HEK293 (cell line): ENCODE measurements around the gene CDCA7.

Experiments used
- SP2 ChIP-seq: fragments of 450-650 bp; formaldehyde crosslinking; IDR thresholded peaks from 2 replicates; pipeline ENCODE4 v1.5.1; 2016; ENCODE audit warnings: missing biosample characterization, missing genetic modification characterization
- TCF7L2 ChIP-seq: IDR thresholded peaks from 2 replicates; pipeline ENCODE4 v1.6.1; 2011; ENCODE audit warnings: low read depth, mild to moderate bottlenecking, inconsistent platforms, low read length, moderate library complexity, borderline replicate concordance
- YY1 ChIP-seq: fragments of 450-650 bp; formaldehyde crosslinking; IDR thresholded peaks from 2 replicates; pipeline ENCODE4 v1.5.1; 2018; ENCODE audit warnings: missing biosample characterization, missing genetic modification characterization
- ZFP41 ChIP-seq: fragments of 450-650 bp; formaldehyde crosslinking; IDR thresholded peaks from 2 replicates; pipeline ENCODE4 v1.5.1; 2016; ENCODE audit warnings: missing biosample characterization, missing genetic modification characterization, borderline replicate concordance
- ZNF114 ChIP-seq: fragments of 450-650 bp; formaldehyde crosslinking; IDR thresholded peaks from 2 replicates; pipeline ENCODE4 v1.5.0; 2017; ENCODE audit warnings: missing biosample characterization, missing genetic modification characterization
- ZNF146 ChIP-seq: fragments of 450-650 bp; formaldehyde crosslinking; IDR thresholded peaks from 2 replicates; pipeline ENCODE4 v1.5.1; 2016; ENCODE audit warnings: missing biosample characterization, missing genetic modification characterization
- ZNF473 ChIP-seq: fragments of 450-650 bp; formaldehyde crosslinking; IDR thresholded peaks from 2 replicates; pipeline ENCODE4 v1.5.1; 2017; ENCODE audit warnings: missing biosample characterization, missing genetic modification characterization
- ZNF660 ChIP-seq: fragments of 450-650 bp; IDR thresholded peaks from 2 replicates; pipeline ENCODE4 v1.5.1; 2018; ENCODE audit warnings: missing biosample characterization, mild to moderate bottlenecking, missing genetic modification characterization
- ZNF776 ChIP-seq: fragments of 450-650 bp; formaldehyde crosslinking; IDR thresholded peaks from 2 replicates; pipeline ENCODE4 v1.5.0; 2017; ENCODE audit warnings: missing biosample characterization, missing genetic modification characterization, borderline replicate concordance
- TF ChIP-seq, protein P1 (sequence below): fragments of 450-650 bp; formaldehyde crosslinking; IDR thresholded peaks from 2 replicates; pipeline ENCODE4 v1.5.1; 2016; ENCODE audit warnings: missing biosample characterization, missing genetic modification characterization
- TF ChIP-seq, protein P2 (sequence below): fragments of 450-650 bp; formaldehyde crosslinking; IDR thresholded peaks from 2 replicates; pipeline ENCODE4 v1.5.0; 2017; ENCODE audit warnings: missing biosample characterization, missing genetic modification characterization, borderline replicate concordance
- TF ChIP-seq, protein P3 (sequence below): fragments of 450-650 bp; formaldehyde crosslinking; IDR thresholded peaks from 2 replicates; pipeline ENCODE4 v1.5.1; 2016; ENCODE audit warnings: missing biosample characterization, missing genetic modification characterization
- TF ChIP-seq, protein P4 (sequence below): fragments of 450-650 bp; formaldehyde crosslinking; IDR thresholded peaks from 2 replicates; pipeline ENCODE4 v1.5.1; 2016; ENCODE audit warnings: missing biosample characterization, missing genetic modification characterization

DNA sequence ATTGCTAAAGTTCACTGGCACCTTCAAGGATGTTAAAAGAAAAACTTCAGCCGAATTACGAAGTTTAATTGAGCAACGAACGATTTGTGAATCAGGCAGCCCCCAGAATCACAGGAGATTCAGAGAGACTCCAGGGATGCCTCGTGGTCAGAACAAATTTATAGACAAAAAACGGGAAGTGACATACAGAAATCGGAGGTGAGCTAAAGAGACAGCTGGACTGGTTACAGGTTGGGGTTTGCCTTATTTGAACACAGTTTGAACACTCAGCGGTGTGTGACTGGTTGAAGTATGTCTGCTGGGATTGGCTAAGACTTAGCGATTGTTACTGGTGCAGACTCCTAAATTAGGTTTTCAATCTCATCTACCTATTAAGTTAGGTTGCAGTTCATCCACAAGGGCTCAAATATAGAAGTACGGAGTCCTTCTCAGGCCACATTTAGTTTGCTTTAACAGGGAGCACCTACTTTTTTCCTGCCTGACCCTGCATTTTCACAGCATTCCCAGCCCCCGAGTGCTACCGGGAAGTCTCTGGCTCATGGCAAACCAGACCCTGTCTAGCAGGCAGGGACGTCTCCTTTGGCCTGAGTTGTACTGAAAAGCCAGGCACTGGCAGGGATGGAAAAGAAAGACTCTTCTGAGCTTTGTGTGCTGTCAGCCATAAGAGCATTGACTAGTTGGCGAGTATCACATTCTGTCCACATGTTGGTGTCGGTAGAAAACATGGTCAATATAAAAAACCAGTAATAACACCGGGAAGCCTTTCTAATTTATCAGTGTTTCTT lies 41.1 kb downstream of the CDCA7 start:
- TF ChIP-seq, protein P1, sequence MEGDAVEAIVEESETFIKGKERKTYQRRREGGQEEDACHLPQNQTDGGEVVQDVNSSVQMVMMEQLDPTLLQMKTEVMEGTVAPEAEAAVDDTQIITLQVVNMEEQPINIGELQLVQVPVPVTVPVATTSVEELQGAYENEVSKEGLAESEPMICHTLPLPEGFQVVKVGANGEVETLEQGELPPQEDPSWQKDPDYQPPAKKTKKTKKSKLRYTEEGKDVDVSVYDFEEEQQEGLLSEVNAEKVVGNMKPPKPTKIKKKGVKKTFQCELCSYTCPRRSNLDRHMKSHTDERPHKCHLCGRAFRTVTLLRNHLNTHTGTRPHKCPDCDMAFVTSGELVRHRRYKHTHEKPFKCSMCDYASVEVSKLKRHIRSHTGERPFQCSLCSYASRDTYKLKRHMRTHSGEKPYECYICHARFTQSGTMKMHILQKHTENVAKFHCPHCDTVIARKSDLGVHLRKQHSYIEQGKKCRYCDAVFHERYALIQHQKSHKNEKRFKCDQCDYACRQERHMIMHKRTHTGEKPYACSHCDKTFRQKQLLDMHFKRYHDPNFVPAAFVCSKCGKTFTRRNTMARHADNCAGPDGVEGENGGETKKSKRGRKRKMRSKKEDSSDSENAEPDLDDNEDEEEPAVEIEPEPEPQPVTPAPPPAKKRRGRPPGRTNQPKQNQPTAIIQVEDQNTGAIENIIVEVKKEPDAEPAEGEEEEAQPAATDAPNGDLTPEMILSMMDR (tag by site-specific recombination), result no peak
- TF ChIP-seq, protein P2, sequence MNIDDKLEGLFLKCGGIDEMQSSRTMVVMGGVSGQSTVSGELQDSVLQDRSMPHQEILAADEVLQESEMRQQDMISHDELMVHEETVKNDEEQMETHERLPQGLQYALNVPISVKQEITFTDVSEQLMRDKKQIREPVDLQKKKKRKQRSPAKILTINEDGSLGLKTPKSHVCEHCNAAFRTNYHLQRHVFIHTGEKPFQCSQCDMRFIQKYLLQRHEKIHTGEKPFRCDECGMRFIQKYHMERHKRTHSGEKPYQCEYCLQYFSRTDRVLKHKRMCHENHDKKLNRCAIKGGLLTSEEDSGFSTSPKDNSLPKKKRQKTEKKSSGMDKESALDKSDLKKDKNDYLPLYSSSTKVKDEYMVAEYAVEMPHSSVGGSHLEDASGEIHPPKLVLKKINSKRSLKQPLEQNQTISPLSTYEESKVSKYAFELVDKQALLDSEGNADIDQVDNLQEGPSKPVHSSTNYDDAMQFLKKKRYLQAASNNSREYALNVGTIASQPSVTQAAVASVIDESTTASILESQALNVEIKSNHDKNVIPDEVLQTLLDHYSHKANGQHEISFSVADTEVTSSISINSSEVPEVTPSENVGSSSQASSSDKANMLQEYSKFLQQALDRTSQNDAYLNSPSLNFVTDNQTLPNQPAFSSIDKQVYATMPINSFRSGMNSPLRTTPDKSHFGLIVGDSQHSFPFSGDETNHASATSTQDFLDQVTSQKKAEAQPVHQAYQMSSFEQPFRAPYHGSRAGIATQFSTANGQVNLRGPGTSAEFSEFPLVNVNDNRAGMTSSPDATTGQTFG (tag by site-specific recombination), result no peak
- TF ChIP-seq ZFP41 (tag by site-specific recombination) (no peak), ZNF776 (tag by site-specific recombination) (no peak), ZNF473 (tag by site-specific recombination) (no peak), SP2 (tag by site-specific recombination) (no peak), ZNF114 (tag by site-specific recombination) (no peak), TCF7L2 (no peak), ZNF660 (tag by site-specific recombination) (no peak), YY1 (tag by site-specific recombination) (no peak), ZNF146 (no peak)
- TF ChIP-seq, protein P3, sequence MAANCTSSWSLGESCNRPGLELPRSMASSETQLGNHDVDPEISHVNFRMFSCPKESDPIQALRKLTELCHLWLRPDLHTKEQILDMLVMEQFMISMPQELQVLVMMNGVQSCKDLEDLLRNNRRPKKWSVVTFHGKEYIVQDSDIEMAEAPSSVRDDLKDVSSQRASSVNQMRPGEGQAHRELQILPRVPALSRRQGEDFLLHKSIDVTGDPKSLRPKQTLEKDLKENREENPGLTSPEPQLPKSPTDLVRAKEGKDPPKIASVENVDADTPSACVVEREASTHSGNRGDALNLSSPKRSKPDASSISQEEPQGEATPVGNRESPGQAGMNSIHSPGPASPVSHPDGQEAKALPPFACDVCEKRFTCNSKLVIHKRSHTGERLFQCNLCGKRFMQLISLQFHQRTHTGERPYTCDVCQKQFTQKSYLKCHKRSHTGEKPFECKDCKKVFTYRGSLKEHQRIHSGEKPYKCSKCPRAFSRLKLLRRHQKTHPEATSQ (tag by site-specific recombination), result no peak
- TF ChIP-seq, protein P4, sequence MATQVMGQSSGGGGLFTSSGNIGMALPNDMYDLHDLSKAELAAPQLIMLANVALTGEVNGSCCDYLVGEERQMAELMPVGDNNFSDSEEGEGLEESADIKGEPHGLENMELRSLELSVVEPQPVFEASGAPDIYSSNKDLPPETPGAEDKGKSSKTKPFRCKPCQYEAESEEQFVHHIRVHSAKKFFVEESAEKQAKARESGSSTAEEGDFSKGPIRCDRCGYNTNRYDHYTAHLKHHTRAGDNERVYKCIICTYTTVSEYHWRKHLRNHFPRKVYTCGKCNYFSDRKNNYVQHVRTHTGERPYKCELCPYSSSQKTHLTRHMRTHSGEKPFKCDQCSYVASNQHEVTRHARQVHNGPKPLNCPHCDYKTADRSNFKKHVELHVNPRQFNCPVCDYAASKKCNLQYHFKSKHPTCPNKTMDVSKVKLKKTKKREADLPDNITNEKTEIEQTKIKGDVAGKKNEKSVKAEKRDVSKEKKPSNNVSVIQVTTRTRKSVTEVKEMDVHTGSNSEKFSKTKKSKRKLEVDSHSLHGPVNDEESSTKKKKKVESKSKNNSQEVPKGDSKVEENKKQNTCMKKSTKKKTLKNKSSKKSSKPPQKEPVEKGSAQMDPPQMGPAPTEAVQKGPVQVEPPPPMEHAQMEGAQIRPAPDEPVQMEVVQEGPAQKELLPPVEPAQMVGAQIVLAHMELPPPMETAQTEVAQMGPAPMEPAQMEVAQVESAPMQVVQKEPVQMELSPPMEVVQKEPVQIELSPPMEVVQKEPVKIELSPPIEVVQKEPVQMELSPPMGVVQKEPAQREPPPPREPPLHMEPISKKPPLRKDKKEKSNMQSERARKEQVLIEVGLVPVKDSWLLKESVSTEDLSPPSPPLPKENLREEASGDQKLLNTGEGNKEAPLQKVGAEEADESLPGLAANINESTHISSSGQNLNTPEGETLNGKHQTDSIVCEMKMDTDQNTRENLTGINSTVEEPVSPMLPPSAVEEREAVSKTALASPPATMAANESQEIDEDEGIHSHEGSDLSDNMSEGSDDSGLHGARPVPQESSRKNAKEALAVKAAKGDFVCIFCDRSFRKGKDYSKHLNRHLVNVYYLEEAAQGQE (tag by site-specific recombination), result no peak
